Breast epithelium (tissue), 3 donors: Measurements from ENCODE around the gene KRTAP12-1.

ENCODE experiments used
- CTCF ChIP-seq, 3 donors: fragments of 450-650 bp; IDR thresholded peaks; one replicate each; pipeline ENCODE4 v1.5.1; 2016 to 2017; ENCODE audit warnings: antibody characterized with exemption in 3 of 3, mild to moderate bottlenecking in 3 of 3, moderate library complexity in 3 of 3
- POLR2A ChIP-seq: fragments of 450-650 bp; IDR thresholded peaks from one replicate; pipeline ENCODE4 v1.6.1; 2016; ENCODE audit warnings: antibody characterized with exemption, mild to moderate bottlenecking, moderate library complexity
- POLR2AphosphoS5 ChIP-seq, 3 donors: sonication (generic); formaldehyde crosslinking; IDR thresholded peaks; one replicate each; pipeline ENCODE4 v1.6.1; 2017; ENCODE audit warnings: antibody characterized with exemption in 3 of 3

- TF ChIP-seq CTCF (IDR thresholded peaks at IDR 0.05), result no peak
- TF ChIP-seq POLR2AphosphoS5 (IDR thresholded peaks at IDR 0.05), result no peak
- TF ChIP-seq POLR2A, result no peak
These were observed 30.8 kb downstream of the KRTAP12-1 start for GRCh38 chr21:44650973-44651675.
